K562 (cell line): ENCODE measurements around the gene KMT2E. TPM values are rescaled to one million over a fixed set of nuclear protein-coding genes. Genes with fewer than 3 reads are reported as not detected.
A peak's percentile ranks its signal among the peaks of the same experiment; 100 is the strongest.

Experiments
- ARHGAP35 ChIP-seq: fragments of 450-650 bp; IDR thresholded peaks from 2 replicates; pipeline ENCODE4 v1.6.1; 2018; ENCODE audit not compliant: partially characterized antibody
- ARID4B ChIP-seq: sonication (generic); formaldehyde crosslinking; IDR thresholded peaks from 2 replicates; pipeline ENCODE4 v1.8.0; 2022; ENCODE audit warnings: mild to moderate bottlenecking, missing genetic modification reagents
- ASH1L ChIP-seq: fragments of 450-650 bp; IDR thresholded peaks from 2 replicates; pipeline ENCODE4 v1.6.1; 2018; ENCODE audit warnings: borderline replicate concordance, mild to moderate bottlenecking, low read depth; ENCODE audit not compliant: partially characterized antibody
- DMBX1 ChIP-seq: fragments of 250-450 bp; sonication (Bioruptor Pico); IDR thresholded peaks from 2 replicates; pipeline ENCODE4 v1.8.0; 2022; ENCODE audit warnings: inconsistent platforms, mild to moderate bottlenecking, moderate library complexity, borderline replicate concordance
- ETS2 ChIP-seq: IDR thresholded peaks from 2 replicates; pipeline ENCODE4 v1.6.1; 2016; ENCODE audit warnings: borderline replicate concordance, missing genetic modification characterization, mild to moderate bottlenecking, moderate library complexity, missing compliant biosample characterization; ENCODE audit not compliant: poor library complexity, severe bottlenecking
- EWSR1 ChIP-seq: fragments of 450-650 bp; IDR thresholded peaks from 2 replicates; pipeline ENCODE4 v1.6.1; 2018; ENCODE audit warnings: borderline replicate concordance, mild to moderate bottlenecking, low read depth, moderate library complexity; ENCODE audit not compliant: partially characterized antibody
- HES1 ChIP-seq: fragments of 450-650 bp; IDR thresholded peaks from 2 replicates; pipeline ENCODE4 v1.6.1; 2016; ENCODE audit warnings: low read depth, mild to moderate bottlenecking, moderate library complexity
- HNRNPL ChIP-seq: fragments of 200-400 bp; formaldehyde crosslinking; IDR thresholded peaks from 2 replicates; pipeline ENCODE4 v1.6.1; 2017; ENCODE audit warnings: low read depth, mild to moderate bottlenecking, low read length
- HOMEZ ChIP-seq: fragments of 250-450 bp; sonication (Bioruptor Pico); IDR thresholded peaks from 2 replicates; pipeline ENCODE4 v1.4.0; 2020; ENCODE audit warnings: mild to moderate bottlenecking, moderate library complexity
- MAFG ChIP-seq: fragments of 450-650 bp; conservative IDR thresholded peaks from 2 replicates; pipeline ENCODE4 v1.6.1; 2016; ENCODE audit warnings: missing genetic modification characterization, missing compliant biosample characterization
- MAX ChIP-seq: sonication (generic); formaldehyde crosslinking; IDR thresholded peaks from 2 replicates; pipeline ENCODE4 v1.9.0; 2022; ENCODE audit warnings: mild to moderate bottlenecking, missing genetic modification reagents
- MTA2 ChIP-seq: fragments of 450-650 bp; IDR thresholded peaks from 2 replicates; pipeline ENCODE4 v1.6.1; 2016; ENCODE audit warnings: low read depth
- NR2C2 ChIP-seq, 2 experiments: fragments of 200-800 bp in 1 of 2; sonication (Bioruptor generic) in 1 of 2; sonication (generic) in 1 of 2; formaldehyde crosslinking in 1 of 2; IDR thresholded peaks; 2 replicates each; pipeline versions ENCODE4 v1.6.1 to v1.8.0; 2016 to 2022; ENCODE audit warnings: mild to moderate bottlenecking in 1 of 2, missing compliant biosample characterization in 1 of 2, missing genetic modification characterization in 1 of 2, missing genetic modification reagents in 1 of 2
- RFX5 ChIP-seq: IDR thresholded peaks from 2 replicates; pipeline ENCODE4 v1.6.1; 2011; ENCODE audit warnings: low read depth, mild to moderate bottlenecking, improper control_type of control experiment, low read length
- RHOXF2B ChIP-seq: fragments of 250-450 bp; sonication (Bioruptor Pico); conservative IDR thresholded peaks from 2 replicates; pipeline ENCODE4 v1.5.1; 2021
- SMAD4 ChIP-seq: fragments of 250-450 bp; sonication (Bioruptor Pico); conservative IDR thresholded peaks from 2 replicates; pipeline ENCODE4 v1.8.0; 2021; ENCODE audit warnings: inconsistent platforms, mild to moderate bottlenecking, moderate library complexity
- SMARCA5 ChIP-seq: fragments of 450-650 bp; IDR thresholded peaks from 2 replicates; pipeline ENCODE4 v1.6.1; 2016
- SMARCB1 ChIP-seq: IDR thresholded peaks from 2 replicates; pipeline ENCODE4 v1.6.1; 2011; ENCODE audit warnings: improper control_type of control experiment, low read depth; ENCODE audit not compliant: insufficient read length
- ZBTB26 ChIP-seq: fragments of 450-650 bp; formaldehyde crosslinking; IDR thresholded peaks from 2 replicates; pipeline ENCODE4 v1.4.0; 2022; ENCODE audit warnings: missing genetic modification characterization
- ZC3H11A ChIP-seq: IDR thresholded peaks from 2 replicates; pipeline ENCODE4 v1.6.1; 2012; ENCODE audit warnings: low read depth, low read length, improper control_type of control experiment
- ZFX ChIP-seq: sonication (generic); formaldehyde crosslinking; IDR thresholded peaks from 2 replicates; pipeline ENCODE4 v1.8.0; 2022; ENCODE audit warnings: mild to moderate bottlenecking, missing genetic modification reagents, moderate library complexity
- ZNF583 ChIP-seq: fragments of 250-450 bp; sonication (Bioruptor Pico); IDR thresholded peaks from 2 replicates; pipeline ENCODE4 v1.4.0; 2020
- polyA plus RNA-seq, 8 experiments: library from polyadenylated mRNA; depleted of rRNA in 4 of 8; stranded (reverse) in 5 of 8; unstranded in 3 of 8; fragments of >200 nt; fragmentation: Nextera tagmentation in 2 of 8; fragmentation: Illumina TruSeq in 1 of 8; extraction: Ambion mirVana in 2 of 8; extraction: Trizol in 1 of 8; gene quantifications; 2 replicates each; pipeline versions ENCODE4 v1.2.1 to v1.2.3, GENCODE V29; 2011 to 2014; ENCODE audit warnings: inconsistent platforms in 1 of 8, missing spikeins in 1 of 8
- total RNA-seq, 7 experiments: library from RNA; depleted of rRNA in 6 of 7; stranded (reverse); fragments of >200 nt in 6 of 7; fragmentation: Illumina TruSeq in 2 of 7; extraction: Trizol in 2 of 7; gene quantifications; 2 replicates each; pipeline versions ENCODE4 v1.2.1 to v1.2.3, GENCODE V29; 2011 to 2021; ENCODE audit warnings: low replicate concordance in 1 of 7

KMT2E gene
- total and polyA plus RNA-seq, 9 of the 15 experiments (the other 6 are each of a cell fraction or from before 2014, with no cell fraction given) = 8.9 to 55.3 (median 38.1) TPM

- TF ChIP-seq ZFX (no peak), NR2C2 (CRISPR knock-in tag; IDR thresholded peaks at IDR 0.05) (no peak), NR2C2 (tag; IDR thresholded peaks at IDR 0.05) (no peak), ASH1L (no peak), ZNF583 (no peak), MTA2 (peak; percentile 98), SMARCA5 (no peak), HNRNPL (no peak), ZBTB26 (CRISPR knock-in tag) (no peak), ZC3H11A (no peak), EWSR1 (no peak), SMAD4 (CRISPR knock-in tag) (peak; percentile 93), ARID4B (CRISPR knock-in tag) (no peak), HOMEZ (CRISPR knock-in tag) (no peak), SMARCB1 (no peak), MAX (CRISPR knock-in tag) (no peak), RFX5 (no peak), RHOXF2B (CRISPR knock-in tag) (no peak), ARHGAP35 (no peak), MAFG (tag) (no peak), ETS2 (tag) (no peak), HES1 (peak; percentile 36; the same call in 1 of the 2 replicates), DMBX1 (CRISPR knock-in tag) (peak; percentile 62; the same call in 1 of the 2 replicates)
These were observed 46.9 kb upstream of the KMT2E start (continued) for GRCh38 chr7:104967088-104967487.
